B cell (primary cell): ENCODE measurements around the gene ANKFN1. TPM values are rescaled to one million over a fixed set of nuclear protein-coding genes. Genes with fewer than 3 reads are reported as not detected.

ENCODE experiments used
- ATAC-seq: fragments of 200-7000 bp; cut with Tn5 transposase; one replicate; pipeline ENCODE4 v1.10.0; 2021; ENCODE audit warnings: low read depth, mild to moderate bottlenecking, moderate number of reproducible peaks, moderate library complexity
- CTCF ChIA-PET: fragments of 350-600 bp; sonication (Branson Sonifier 250); formaldehyde crosslinking; loops from one replicate; lab custom pipeline; 2021; ENCODE audit warnings: antibody characterized with exemption, inconsistent platforms; lab: Charles Lee
- POLR2A ChIA-PET: fragments of 350-600 bp; sonication (Branson Sonifier 250); formaldehyde crosslinking; loops from one replicate; lab custom pipeline; 2021; ENCODE audit warnings: antibody characterized with exemption; lab: Charles Lee
- DNase-seq: peaks from one replicate; pipeline ENCODE4 v3.0.0; 2013
- H2AFZ ChIP-seq: 2 replicates; pipeline ENCODE4 v1.6.1; 2012; ENCODE audit warnings: mild to moderate bottlenecking, low read depth, low read length; ENCODE audit not compliant: insufficient read depth, poor library complexity, severe bottlenecking
- H3K27ac ChIP-seq, 2 donors: 1 replicate in 1 of 2; 2 replicates in 1 of 2; pipeline ENCODE4 v1.5.1; 2012 to 2013; ENCODE audit warnings: low read length in 2 of 2, mild to moderate bottlenecking in 2 of 2, moderate library complexity in 1 of 2
- H3K27me3 ChIP-seq, 4 experiments: fragments of 200-600 bp in 1 of 4; sonication (generic) in 1 of 4; replicated peaks in 1 of 4; 1 replicate in 2 of 4; 2 replicates in 2 of 4; pipeline versions ENCODE4 v1.6.1 to v1.7.0; 2013 to 2016; ENCODE audit warnings: low read length in 3 of 4, mild to moderate bottlenecking in 2 of 4, mixed read lengths in 1 of 4, moderate library complexity in 1 of 4; ENCODE audit not compliant: insufficient read depth in 4 of 4, control insufficient read depth in 3 of 4; ENCODE audit errors: control extremely low read depth in 1 of 4
- H3K36me3 ChIP-seq, 2 experiments: replicated peaks in 1 of 2; 1 replicate in 1 of 2; 2 replicates in 1 of 2; pipeline versions ENCODE4 v1.6.1 to v1.7.1; 2013; ENCODE audit warnings: low read length in 1 of 2; ENCODE audit not compliant: insufficient read depth in 2 of 2, control insufficient read depth in 1 of 2; ENCODE audit errors: control extremely low read depth in 1 of 2, extremely low read depth in 1 of 2
- H3K4me1 ChIP-seq, 2 donors: fragments of 200-600 bp in 1 of 2; sonication (generic) in 1 of 2; 1 replicate in 1 of 2; 2 replicates in 1 of 2; pipeline versions ENCODE4 v1.5.1 to v1.6.1; 2013 to 2017; ENCODE audit warnings: low read length in 2 of 2; ENCODE audit not compliant: control insufficient read depth in 2 of 2, insufficient read depth in 2 of 2
- H3K4me2 ChIP-seq: replicated peaks from 2 replicates; pipeline ENCODE3; 2012; ENCODE audit warnings: mild to moderate bottlenecking, low read depth, low read length; ENCODE audit not compliant: poor library complexity, severe bottlenecking
- H3K4me3 ChIP-seq, 5 experiments: fragments of 200-600 bp in 1 of 5; sonication (generic) in 1 of 5; 1 replicate in 3 of 5; 2 replicates in 2 of 5; pipeline versions ENCODE4 v1.5.1 to v1.7.0; 2011 to 2016; ENCODE audit warnings: low read length in 4 of 5, mild to moderate bottlenecking in 4 of 5, low read depth in 2 of 5, control low read depth in 1 of 5, moderate library complexity in 1 of 5; ENCODE audit not compliant: insufficient read depth in 1 of 5; ENCODE audit errors: control extremely low read depth in 1 of 5, extremely low read depth in 1 of 5
- H3K79me2 ChIP-seq: fragments of 200-600 bp; sonication (generic); one replicate; pipeline ENCODE4 v1.6.0; 2016; ENCODE audit warnings: low read length; ENCODE audit not compliant: control insufficient read depth, insufficient read depth
- H3K9ac ChIP-seq: fragments of 200-600 bp; sonication (generic); 2 replicates; pipeline ENCODE4 v1.6.1; 2017; ENCODE audit warnings: mild to moderate bottlenecking, low read length, moderate library complexity
- H3K9me3 ChIP-seq, 3 donors: one replicate each; pipeline versions ENCODE4 v1.6.1 to v1.7.1; 2013; ENCODE audit warnings: low read length in 2 of 3; ENCODE audit not compliant: control insufficient read depth in 2 of 3, insufficient read depth in 1 of 3; ENCODE audit errors: control extremely low read depth in 1 of 3
- H4K20me1 ChIP-seq: 2 replicates; pipeline ENCODE4 v1.6.0; 2012; ENCODE audit warnings: mild to moderate bottlenecking, low read length; ENCODE audit not compliant: insufficient read depth, control insufficient read depth, poor library complexity, severe bottlenecking
- H3K27ac Mint-ChIP-seq: one replicate; pipeline ENCODE4 v1.8.0; 2021; ENCODE audit warnings: mixed read lengths
- H3K27me3 Mint-ChIP-seq: one replicate; pipeline ENCODE4 v1.8.0; 2021; ENCODE audit warnings: mixed read lengths
- H3K4me1 Mint-ChIP-seq: one replicate; pipeline ENCODE4 v1.8.0; 2021; ENCODE audit warnings: mixed read lengths
- H3K4me3 Mint-ChIP-seq: one replicate; pipeline ENCODE4 v1.8.0; 2021; ENCODE audit warnings: mixed read lengths
- H3K9me3 Mint-ChIP-seq: one replicate; pipeline ENCODE4 v1.8.0; 2022; ENCODE audit warnings: mixed read lengths; ENCODE audit not compliant: insufficient read depth
- CTCF ChIP-seq: fragments of 200-600 bp; IDR thresholded peaks from one replicate; pipeline ENCODE4 v1.8.0; 2022; ENCODE audit warnings: antibody characterized with exemption, mild to moderate bottlenecking
- EZH2 ChIP-seq: IDR thresholded peaks from 2 replicates; pipeline ENCODE4 v1.6.1; 2012; ENCODE audit warnings: borderline replicate concordance, low read depth, mild to moderate bottlenecking, moderate library complexity, low read length; ENCODE audit not compliant: insufficient read depth, poor library complexity, severe bottlenecking
- WGBS: methylation state at CpG from one replicate; pipeline ENCODE4 v1.1.5; 2013; ENCODE audit warnings: missing lambda C conversion rate; ENCODE audit not compliant: insufficient coverage; 5-methylcytosine and 5-hydroxymethylcytosine counted together
- intact Hi-C: fragments of 100-400 bp; cut with micrococcal nuclease; formaldehyde crosslinking; loops from one replicate; pipeline ENCODE4 v1.10.0; 2022
- polyA plus RNA-seq: library from polyadenylated mRNA; depleted of rRNA; stranded (reverse); fragments of >200 nt; gene quantifications from 2 replicates; pipeline ENCODE4 v1.2.3, GENCODE V29; 2012
- total RNA-seq, 2 donors: library from RNA; stranded (reverse); fragments of 120-200 nt in 1 of 2; gene quantifications; 1 replicate in 1 of 2; 2 replicates in 1 of 2; pipeline versions ENCODE4 v1.2.3 to v1.2.4, GENCODE V29; 2013 to 2022

Gene ANKFN1
- total and polyA plus RNA-seq, 2 donors (not counting 1 experiment from before 2014, with no cell fraction given), result not detected

GRCh38 chr17:56158344-56158743 is 5.1 kb downstream of the ANKFN1 start:
- H3K27me3 ChIP-seq, result no peaks in the 10 kb centered on the region
- H3K9ac ChIP-seq, result no peak overlapping the region
- H3K27ac Mint-ChIP-seq, result no peak overlapping the region
- H3K79me2 ChIP-seq, result no peaks in the 10 kb centered on the region
- H3K4me2 ChIP-seq, result no peak overlapping the region
- no peaks in the 10 kb centered on the region for H3K36me3 ChIP-seq
- no peaks in the 10 kb centered on the region for H4K20me1 ChIP-seq
- TF ChIP-seq EZH2, result no peak
- TF ChIP-seq CTCF, result no peak
- no peak for DNase-seq
- H3K9me3 ChIP-seq, result no peaks in the 10 kb centered on the region
- CTCF ChIA-PET, result no interaction called here
- H3K27ac ChIP-seq, result no peak overlapping the region
- no peaks in the 10 kb centered on the region for H3K9me3 Mint-ChIP-seq
- no peak overlapping the region for H2AFZ ChIP-seq
- H3K27me3 Mint-ChIP-seq, result peaks cover 6% of the 10 kb centered on the region
- H3K4me1 Mint-ChIP-seq, result no peaks in the 10 kb centered on the region
- H3K4me3 Mint-ChIP-seq, result no peak overlapping the region
- H3K4me3 ChIP-seq, result no peak overlapping the region
- WGBS, result no CpG with 5 or more reads among the region's 1 CpG
- ATAC-seq, result no peak
- POLR2A ChIA-PET, result no interaction called here
- intact Hi-C loops, result no loop called here
- H3K4me1 ChIP-seq, result no peaks in the 10 kb centered on the region

DNA sequence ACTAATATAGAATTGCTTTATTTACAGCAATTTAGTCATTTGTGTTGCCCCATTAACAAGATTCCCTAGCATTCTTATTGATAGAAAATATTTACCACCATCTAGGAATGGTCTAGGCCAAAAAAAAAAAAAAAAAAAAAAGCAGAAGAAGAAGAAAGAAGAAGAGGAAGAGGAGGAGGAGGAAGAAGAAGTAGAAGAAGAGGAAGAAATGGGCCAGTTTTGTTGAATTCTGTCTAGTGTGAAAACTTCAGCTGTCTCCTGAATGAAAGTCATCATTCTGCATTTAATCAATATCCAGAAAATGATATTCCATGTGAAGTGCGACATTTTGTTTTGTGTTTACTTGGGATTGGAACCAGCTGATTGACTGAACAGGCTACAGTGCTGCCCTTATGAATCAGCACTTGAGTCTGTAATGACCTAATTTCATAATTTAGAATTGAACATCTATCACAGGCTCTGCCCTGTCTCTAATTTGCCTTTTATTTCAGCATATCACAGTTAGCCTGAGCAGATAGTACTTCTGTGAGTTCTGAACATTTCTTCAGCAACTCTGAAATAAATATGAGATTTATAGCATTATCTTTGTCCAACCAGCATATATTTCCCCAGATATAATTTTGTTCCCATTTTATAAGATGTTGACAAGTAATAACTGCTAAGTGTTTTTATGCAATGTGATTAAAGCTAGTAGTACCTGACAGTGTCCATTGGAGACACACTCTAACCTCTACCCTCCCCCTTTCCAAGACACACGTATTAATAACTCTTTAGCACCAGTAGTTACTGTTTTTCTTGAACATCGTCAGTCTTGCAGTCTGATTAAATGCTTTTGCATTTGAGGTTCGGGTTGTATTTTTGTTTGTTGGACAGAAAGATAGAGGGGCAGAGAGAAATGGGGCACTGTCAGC is 5.9 kb downstream of the ANKFN1 start:
- POLR2A ChIA-PET, result no interaction called here
- no peak for ATAC-seq
- peaks cover 6% of the 10 kb centered on the region for H3K27me3 Mint-ChIP-seq

More for the DNA sequence above, 5.9 kb downstream of the ANKFN1 start:
- CTCF ChIA-PET, result no interaction called here
- Histone ChIP-seq H3K36me3 (no peaks in the 10 kb centered on the region), H3K27me3 (no peaks in the 10 kb centered on the region), H4K20me1 (no peaks in the 10 kb centered on the region), H3K27ac (no peak overlapping the region), H3K9ac (no peak overlapping the region), H3K4me3 (no peak overlapping the region), H3K9me3 (no peaks in the 10 kb centered on the region), H3K4me1 (no peaks in the 10 kb centered on the region), H3K79me2 (no peaks in the 10 kb centered on the region), H3K4me2 (no peak overlapping the region), H2AFZ (no peak overlapping the region)
- WGBS, result 84% methylated on average over 2 of the region's 4 CpGs
- H3K9me3 Mint-ChIP-seq, result no peaks in the 10 kb centered on the region
- no peak overlapping the region for H3K4me3 Mint-ChIP-seq
- H3K4me1 Mint-ChIP-seq, result no peaks in the 10 kb centered on the region
- H3K27ac Mint-ChIP-seq, result no peak overlapping the region
- DNase-seq, result no peak
- intact Hi-C loops, result no loop called here
- no peak for TF ChIP-seq EZH2
